GM19238 (cell line): ENCODE measurements around the gene IL21.
"Not testable (repeated sequence)": the region's sequence is repeated elsewhere in the genome, so short reads cannot be mapped to it uniquely, and the experiment has no call there.

Source experiments
- DNase-seq: peaks from one replicate; pipeline ENCODE4 v3.0.0; 2011; ENCODE audit warnings: low spot score; ENCODE audit not compliant: insufficient read length

IL21 gene

DNA sequence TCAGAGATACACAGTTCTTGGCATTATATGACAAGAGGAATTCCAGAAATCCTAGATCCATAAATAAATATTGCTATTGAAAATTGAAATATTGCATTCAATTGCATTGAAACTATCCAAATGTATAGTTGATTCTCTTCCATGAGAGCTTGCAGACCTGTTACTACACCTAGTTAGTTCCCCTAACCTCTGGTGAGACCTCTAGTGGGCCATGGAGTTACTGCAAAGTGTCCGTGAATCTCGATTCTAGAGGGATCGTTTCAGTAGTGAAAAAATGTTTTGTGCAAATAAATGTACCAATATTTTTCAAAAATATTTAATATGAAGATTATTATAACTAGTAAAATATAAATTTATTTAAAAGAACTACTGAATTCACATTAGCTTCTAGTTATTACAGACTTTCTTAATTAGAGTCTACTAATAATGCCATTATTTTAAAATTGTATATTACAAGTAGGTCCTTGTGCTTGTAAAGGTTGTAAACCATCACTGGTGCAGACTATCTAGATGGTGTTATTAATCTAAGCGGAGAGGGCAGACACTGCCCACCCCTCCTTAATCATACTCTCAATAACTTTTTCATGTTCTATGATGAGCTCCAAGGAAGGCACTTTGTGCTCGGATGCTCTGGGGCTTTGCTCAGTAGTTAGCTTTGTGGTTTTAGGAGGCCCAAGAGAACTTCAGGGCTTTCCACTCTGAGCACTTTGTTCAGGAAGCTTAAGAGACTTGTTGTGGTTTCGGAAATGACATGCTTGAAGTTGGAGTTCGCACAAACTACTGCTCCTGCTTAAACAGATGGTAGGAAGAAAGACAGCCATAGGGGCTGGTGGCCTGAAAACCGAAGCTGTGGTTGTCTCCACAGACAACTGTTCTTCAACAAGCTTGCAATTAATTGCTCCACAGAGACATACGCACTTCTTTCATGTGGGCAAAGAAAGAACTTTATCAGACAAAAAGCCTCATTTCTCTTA, 42.8 kb downstream of the IL21 start:
- DNase-seq: no peak

DNA sequence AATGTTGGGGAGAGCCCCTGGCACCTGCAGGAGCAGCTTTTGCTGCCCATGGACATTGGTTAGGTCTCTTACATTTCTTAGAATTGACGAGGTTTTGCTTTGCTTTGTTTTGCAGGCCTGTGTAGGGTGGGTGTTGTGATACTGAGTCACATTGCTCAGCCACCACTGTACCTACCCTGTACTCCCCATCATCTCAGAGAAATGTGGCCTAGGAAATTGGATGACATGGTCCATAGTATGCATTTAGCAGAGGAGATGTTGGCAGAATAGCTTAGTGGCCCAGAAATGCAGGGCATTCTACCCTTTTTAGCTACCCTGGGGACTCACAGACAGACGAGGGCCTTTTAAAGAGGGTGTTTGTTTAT, 43.7 kb downstream of the IL21 start:
- DNase-seq: no peak

DNA sequence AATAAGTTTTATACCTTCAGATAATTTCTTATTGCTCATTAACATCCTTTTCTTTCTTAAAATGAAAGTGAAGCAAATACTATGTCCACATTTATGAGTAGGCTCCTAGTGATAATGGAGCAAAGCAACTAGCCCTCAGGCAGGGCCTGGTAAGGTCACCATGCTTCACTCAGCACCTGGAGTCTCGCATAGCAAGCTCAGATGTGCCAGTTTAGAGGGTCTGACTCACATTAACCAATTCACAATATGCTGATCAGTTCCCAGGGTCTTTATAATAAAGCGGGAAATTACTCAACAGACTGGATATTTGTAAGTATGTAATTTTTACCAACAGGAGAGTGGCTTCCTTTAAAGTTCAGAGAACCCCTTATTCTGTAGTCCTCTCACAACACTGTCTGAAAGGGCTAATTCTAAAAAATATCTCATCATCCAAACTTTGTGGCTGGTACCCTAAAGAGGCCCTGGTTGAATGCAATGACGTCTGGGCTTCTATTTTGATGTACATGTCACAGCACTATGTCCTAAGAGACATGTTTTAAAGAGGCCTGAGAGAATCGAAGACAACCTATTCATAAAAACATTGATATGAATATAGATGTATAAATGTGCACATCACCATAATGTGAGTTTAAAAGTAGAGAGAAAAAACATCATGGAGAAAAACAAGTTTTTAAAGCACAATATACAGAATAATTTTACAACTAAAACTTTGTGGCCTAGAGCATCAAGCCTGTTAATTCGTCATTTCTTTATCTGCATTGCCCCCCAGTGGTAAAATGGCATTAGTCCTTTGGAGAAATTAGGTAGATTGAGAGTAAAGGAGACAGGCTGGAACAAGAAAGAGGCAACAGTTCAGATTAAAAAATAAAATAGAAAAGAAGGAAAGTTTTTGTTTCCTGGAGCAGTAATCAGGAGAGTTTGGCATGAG, 44.3 kb downstream of the IL21 start:
- no peak for DNase-seq

DNA sequence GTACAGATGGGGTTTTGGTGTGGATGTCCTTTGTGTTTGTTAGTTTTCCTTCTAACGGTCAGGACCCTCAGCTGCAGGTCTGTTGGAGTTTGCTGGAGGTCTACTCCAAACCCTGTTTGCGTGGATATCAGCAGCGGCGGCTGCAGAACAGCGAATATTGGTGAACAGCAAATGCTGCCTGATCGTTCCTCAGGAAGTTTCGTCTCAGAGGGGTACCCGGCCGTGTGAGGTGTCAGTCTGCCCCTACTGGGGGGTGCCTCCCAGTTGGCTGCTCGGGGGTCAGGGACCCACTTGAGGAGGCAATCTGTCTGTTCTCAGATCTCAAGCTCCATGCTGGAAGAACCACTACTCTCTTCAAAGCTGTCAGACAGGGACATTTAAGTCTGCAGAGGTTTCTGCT, 46.5 kb downstream of the IL21 start:
- not testable (repeated sequence) for DNase-seq

DNA sequence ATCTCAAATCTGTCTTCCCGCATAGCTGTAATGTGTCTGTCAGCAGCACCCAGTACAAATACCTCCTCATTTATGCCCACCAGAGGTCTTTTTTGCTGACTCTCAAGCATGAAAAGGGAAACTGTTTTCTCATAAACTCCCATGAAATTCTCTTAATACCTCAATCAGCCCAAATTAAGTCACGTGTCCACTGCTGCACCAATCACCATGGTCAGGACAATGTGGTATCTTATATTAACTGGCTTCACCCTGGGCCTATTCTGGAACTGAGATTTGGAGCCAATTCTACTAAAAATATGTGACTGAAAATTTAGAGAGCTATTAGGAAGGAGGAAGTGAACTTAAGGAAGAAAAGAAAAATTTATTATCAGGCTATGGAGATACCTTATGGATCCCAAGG, 58.4 kb downstream of the IL21 start:
- DNase-seq: no peak
